Measurements from ENCODE around the gene ZNF804B. TPM values are rescaled to one million over a fixed set of nuclear protein-coding genes. Genes with fewer than 3 reads are reported as not detected.

Gene ZNF804B
- total RNA-seq, 2 donors from 2014 or later = not detected

- Histone ChIP-seq H3K4me1 (ENCODE audit: control insufficient read depth in 1 of 2, low read depth in 2 of 2) (no peaks in the 10 kb centered on the region), H3K36me3 (no peaks in the 10 kb centered on the region), H3K27me3 (replicated peaks; ENCODE audit: insufficient read depth) (no peaks in the 10 kb centered on the region), H3K9me3 (no peaks in the 10 kb centered on the region), H3K27ac (no peak overlapping the region), H3K4me3 (no peak overlapping the region)
- TF ChIP-seq CTCF (IDR thresholded peaks at IDR 0.05) = no peak
- DNase-seq (ENCODE audit: low spot score) (no peak), ATAC-seq (ENCODE audit: insufficient number of reproducible peaks, low FRiP score, low read depth) (no peak)
Observed at GRCh38 chr7:88942815-88943501, 183.5 kb downstream of the ZNF804B start.

DNA sequence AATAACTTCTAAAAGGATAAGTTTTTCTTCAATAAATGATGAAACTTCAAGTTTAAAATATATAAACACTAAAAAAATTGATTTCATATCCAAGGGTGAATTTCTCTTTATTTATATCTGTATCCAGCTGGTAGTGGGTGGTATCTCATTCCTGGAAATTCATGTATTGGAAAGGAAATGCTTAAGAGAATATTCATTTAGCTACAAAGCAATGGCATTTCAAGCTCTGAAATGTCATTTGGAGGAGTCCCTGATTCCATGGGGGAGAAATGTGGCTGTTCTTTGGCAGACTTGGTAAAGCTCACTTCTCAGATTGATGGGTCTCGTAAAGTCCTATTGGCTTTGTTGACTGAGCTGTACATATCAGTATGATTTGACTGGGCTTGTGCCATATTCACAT is 192.3 kb downstream of the ZNF804B start:
- Histone ChIP-seq H3K4me1 (ENCODE audit: control insufficient read depth in 1 of 2, low read depth in 2 of 2) (no peaks in the 10 kb centered on the region), H3K9me3 (no peaks in the 10 kb centered on the region), H3K27me3 (replicated peaks; ENCODE audit: insufficient read depth) (no peaks in the 10 kb centered on the region), H3K27ac (no peak overlapping the region), H3K4me3 (no peak overlapping the region), H3K36me3 (no peaks in the 10 kb centered on the region)
- TF ChIP-seq CTCF (IDR thresholded peaks at IDR 0.05) = no peak
- no peak for ATAC-seq (ENCODE audit: insufficient number of reproducible peaks, low FRiP score, low read depth)
- DNase-seq (ENCODE audit: low spot score) = no peak

- ATAC-seq (ENCODE audit: insufficient number of reproducible peaks, low FRiP score, low read depth) = no peak
- Histone ChIP-seq H3K9me3 (no peaks in the 10 kb centered on the region), H3K27ac (no peak overlapping the region), H3K4me3 (no peak overlapping the region), H3K36me3 (no peaks in the 10 kb centered on the region), H3K4me1 (ENCODE audit: control insufficient read depth in 1 of 2, low read depth in 2 of 2) (no peaks in the 10 kb centered on the region), H3K27me3 (replicated peaks; ENCODE audit: insufficient read depth) (no peaks in the 10 kb centered on the region)
- TF ChIP-seq CTCF (IDR thresholded peaks at IDR 0.05) = no peak
- no peak for DNase-seq (ENCODE audit: low spot score)
Observed at GRCh38 chr7:88964418-88964817, 204.9 kb downstream of the ZNF804B start.

DNA sequence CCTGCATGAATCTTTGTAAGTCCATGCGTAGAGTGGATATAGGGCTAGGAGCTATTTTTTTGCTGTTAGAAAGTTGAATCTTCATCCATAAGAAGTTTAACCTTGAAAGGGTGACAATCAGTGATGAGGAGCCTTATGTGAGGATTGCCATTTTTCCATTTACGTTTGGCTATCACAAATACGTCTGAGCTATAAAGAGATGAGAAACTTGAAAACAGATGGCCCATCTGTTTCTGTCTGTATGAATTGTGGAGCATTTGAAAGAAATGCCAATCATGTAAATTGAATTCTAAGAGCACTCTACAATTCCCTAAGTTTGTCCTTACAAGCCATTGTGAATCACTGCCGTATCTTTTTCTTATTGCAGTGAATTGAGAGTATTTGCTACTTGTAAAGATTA is 205.9 kb downstream of the ZNF804B start:
- ATAC-seq (ENCODE audit: insufficient number of reproducible peaks, low FRiP score, low read depth) = no peak
- H3K27me3 ChIP-seq (replicated peaks; ENCODE audit: insufficient read depth) = no peaks in the 10 kb centered on the region
- H3K36me3 ChIP-seq = no peaks in the 10 kb centered on the region
- H3K4me1 ChIP-seq (ENCODE audit: control insufficient read depth in 1 of 2, low read depth in 2 of 2) = no peaks in the 10 kb centered on the region
- H3K9me3 ChIP-seq = no peaks in the 10 kb centered on the region
- no peak for TF ChIP-seq CTCF (IDR thresholded peaks at IDR 0.05)
- DNase-seq (ENCODE audit: low spot score) = no peak
- H3K27ac ChIP-seq = no peak overlapping the region
- no peak overlapping the region for H3K4me3 ChIP-seq

- H3K4me3 ChIP-seq = no peak overlapping the region
- no peak overlapping the region for H3K27ac ChIP-seq
- no peaks in the 10 kb centered on the region for H3K27me3 ChIP-seq (replicated peaks; ENCODE audit: insufficient read depth)
- H3K4me1 ChIP-seq (ENCODE audit: control insufficient read depth in 1 of 2, low read depth in 2 of 2) = no peaks in the 10 kb centered on the region
- TF ChIP-seq CTCF (IDR thresholded peaks at IDR 0.05) = no peak
- H3K9me3 ChIP-seq = no peaks in the 10 kb centered on the region
- DNase-seq (ENCODE audit: low spot score) (no peak), ATAC-seq (ENCODE audit: insufficient number of reproducible peaks, low FRiP score, low read depth) (no peak)
- no peaks in the 10 kb centered on the region for H3K36me3 ChIP-seq
Observed at GRCh38 chr7:88967432-88967831, 207.9 kb downstream of the ZNF804B start.

Data from thoracic aorta (tissue), 2 donors.